Hematopoietic multipotent progenitor cell (in vitro differentiated cells): Measurements from ENCODE around the gene FAM131A. TPM values are rescaled to one million over a fixed set of nuclear protein-coding genes. Genes with fewer than 3 reads are reported as not detected.
"Not testable (repeated sequence)": the region's sequence is repeated elsewhere in the genome, so short reads cannot be mapped to it uniquely, and the experiment has no call there.

Experiments used
- DNase-seq, 3 donors: peaks; one replicate each; pipeline ENCODE4 v3.0.0-alpha.2; 2011 to 2015; ENCODE audit warnings: low read depth in 2 of 3, low spot score in 2 of 3
- total RNA-seq: library from RNA; depleted of rRNA; stranded (reverse); fragments of >200 nt; gene quantifications from one replicate; pipeline ENCODE4 v1.2.3, GENCODE V29; 2012

The FAM131A gene
- total RNA-seq, 1 donor = 17.0 TPM

- no peak for DNase-seq
These were observed 1.1 kb downstream of the FAM131A start for GRCh38 chr3:184338511-184338945.

GRCh38 chr3:184339001-184339400, 1.6 kb downstream of the FAM131A start:
- no peak for DNase-seq

GRCh38 chr3:184339451-184340135, 2.2 kb downstream of the FAM131A start:
- DNase-seq = not testable (repeated sequence)

GRCh38 chr3:184341925-184342324, 4.5 kb downstream of the FAM131A start:
- no peak for DNase-seq

- no peak for DNase-seq
These were observed 5.9 kb downstream of the FAM131A start for GRCh38 chr3:184343200-184343876.

GRCh38 chr3:184344579-184345316, 7.3 kb downstream of the FAM131A start:
- DNase-seq = no peak

- DNase-seq = peak in 2 of 3 donors; percentile 40 to 54
These were observed 8.1 kb downstream of the FAM131A start for GRCh38 chr3:184345317-184346144.

- no peak for DNase-seq
These were observed 9.2 kb downstream of the FAM131A start for GRCh38 chr3:184346480-184347190.

- peak in 1 of 3 donors; percentile 42 for DNase-seq
These were observed 10.1 kb downstream of the FAM131A start for GRCh38 chr3:184347321-184348056.

- no peak for DNase-seq
These were observed 10.6 kb downstream of the FAM131A start for GRCh38 chr3:184348057-184348382.

GRCh38 chr3:184349563-184350470, 12.4 kb downstream of the FAM131A start:
- DNase-seq = no peak

GRCh38 chr3:184350618-184351017, 13.2 kb downstream of the FAM131A start:
- no peak for DNase-seq

GRCh38 chr3:184351511-184352148, 14.2 kb downstream of the FAM131A start:
- DNase-seq = no peak

GRCh38 chr3:184352149-184352785, 14.9 kb downstream of the FAM131A start:
- no peak for DNase-seq

- DNase-seq = no peak
These were observed 15.6 kb downstream of the FAM131A start for GRCh38 chr3:184352897-184353545.

GRCh38 chr3:184353546-184353941, 16.1 kb downstream of the FAM131A start:
- DNase-seq = no peak

GRCh38 chr3:184354121-184354728, 16.8 kb downstream of the FAM131A start:
- DNase-seq = peak; percentile 52 to 62 (median 60)
